SK-N-SH (cell line): ENCODE measurements around the gene VSTM1. TPM values are rescaled to one million over a fixed set of nuclear protein-coding genes. Genes with fewer than 3 reads are reported as not detected.

ENCODE experiments used
- CTCF ChIA-PET: fragments of 300-600, 350-600 bp; formaldehyde crosslinking; extraction: SDS; loops from one replicate; lab custom pipeline; 2021; lab: Yijun Ruan, JAX
- POLR2A ChIA-PET: fragments of 350-600 bp; sonication (Branson Sonifier 250); formaldehyde crosslinking; extraction: SDS; loops from one replicate; lab custom pipeline; 2020; ENCODE audit warnings: antibody characterized with exemption, inconsistent platforms; lab: Yijun Ruan, JAX
- DNase-seq: peaks from one replicate; pipeline ENCODE4 v3.0.0; 2012
- H2AFZ ChIP-seq: fragments of 200-600 bp; sonication (generic); 2 replicates; pipeline ENCODE4 v1.8.1; 2016; ENCODE audit warnings: antibody characterized with exemption, mild to moderate bottlenecking, low read depth
- H3F3A ChIP-seq: fragments of 200-600 bp; sonication (generic); replicated peaks from 2 replicates; pipeline ENCODE3; 2016; ENCODE audit warnings: antibody characterized with exemption, mild to moderate bottlenecking; ENCODE audit not compliant: insufficient read depth
- H3K27ac ChIP-seq, 2 experiments: fragments of 200-500 bp in 1 of 2; fragments of 200-600 bp in 1 of 2; sonication (Bioruptor generic) in 1 of 2; sonication (generic), shearing (Covaris generic) in 1 of 2; 2 replicates each; pipeline versions ENCODE4 v1.5.1 to v1.6.1; 2014 to 2016; ENCODE audit warnings: low read depth in 2 of 2, inconsistent platforms in 1 of 2, low read length in 1 of 2, mild to moderate bottlenecking in 1 of 2, mixed read lengths in 1 of 2
- H3K27me3 ChIP-seq: fragments of 200-600 bp; sonication (generic), shearing (Covaris generic); 2 replicates; pipeline ENCODE4 v1.6.1; 2016; ENCODE audit warnings: mixed run types; ENCODE audit not compliant: insufficient read depth
- H3K36me3 ChIP-seq, 2 experiments: fragments of 200-500 bp in 1 of 2; fragments of 200-600 bp in 1 of 2; sonication (Bioruptor generic) in 1 of 2; sonication (generic) in 1 of 2; replicated peaks in 1 of 2; 2 replicates each; pipeline versions ENCODE3 to v1.5.1; 2014 to 2016; ENCODE audit warnings: low read length in 1 of 2, mild to moderate bottlenecking in 1 of 2; ENCODE audit not compliant: insufficient read depth in 2 of 2, control insufficient read depth in 1 of 2
- H3K4me1 ChIP-seq, 2 experiments: fragments of 200-500 bp in 1 of 2; fragments of 200-600 bp in 1 of 2; sonication (Bioruptor generic) in 1 of 2; sonication (generic), shearing (Covaris generic) in 1 of 2; 2 replicates each; pipeline versions ENCODE4 v1.5.1 to v1.6.1; 2014 to 2016; ENCODE audit warnings: low read depth in 1 of 2, low read length in 1 of 2, mixed run types in 1 of 2; ENCODE audit not compliant: insufficient read depth in 2 of 2, control insufficient read depth in 1 of 2
- H3K4me2 ChIP-seq: fragments of 200-600 bp; sonication (generic), shearing (Covaris generic); 2 replicates; pipeline ENCODE4 v1.6.1; 2017; ENCODE audit warnings: mixed run types
- H3K4me3 ChIP-seq, 2 experiments: fragments of 200-500 bp in 1 of 2; fragments of 200-600 bp in 1 of 2; sonication (Bioruptor generic) in 1 of 2; sonication (generic), shearing (Covaris generic) in 1 of 2; 2 replicates each; pipeline versions ENCODE4 v1.5.1 to v1.8.1; 2014 to 2016; ENCODE audit warnings: low read depth in 2 of 2, inconsistent platforms in 1 of 2, low read length in 1 of 2, mild to moderate bottlenecking in 1 of 2, mixed read lengths in 1 of 2, moderate library complexity in 1 of 2
- H3K79me2 ChIP-seq: fragments of 200-600 bp; sonication (generic); 2 replicates; pipeline ENCODE4 v1.8.1; 2017; ENCODE audit warnings: mild to moderate bottlenecking; ENCODE audit not compliant: insufficient read depth
- H3K9ac ChIP-seq: fragments of 200-600 bp; sonication (generic); 2 replicates; pipeline ENCODE4 v1.6.1; 2017; ENCODE audit warnings: mixed run types
- H3K9me2 ChIP-seq: fragments of 200-600 bp; sonication (generic); 2 replicates; pipeline ENCODE4 v1.6.1; 2017; ENCODE audit warnings: mixed run types
- H3K9me3 ChIP-seq: fragments of 200-600 bp; sonication (generic); 2 replicates; pipeline ENCODE4 v1.6.1; 2017; ENCODE audit warnings: mixed run types, mild to moderate bottlenecking, moderate library complexity
- H4K20me1 ChIP-seq: fragments of 200-600 bp; sonication (generic); 2 replicates; pipeline ENCODE4 v1.6.1; 2017; ENCODE audit warnings: mild to moderate bottlenecking, mixed run types; ENCODE audit not compliant: insufficient read depth
- CHD2 ChIP-seq: fragments of 150-350 bp; IDR thresholded peaks from 2 replicates; pipeline ENCODE4 v1.6.1; 2018; ENCODE audit warnings: low read length; ENCODE audit not compliant: partially characterized antibody
- ELF1 ChIP-seq: IDR thresholded peaks from 2 replicates; pipeline ENCODE4 v1.4.0; 2012
- EZH2phosphoT487 ChIP-seq: fragments of 200-600 bp; sonication (generic); IDR thresholded peaks from 2 replicates; pipeline ENCODE4 v1.6.1; 2017; ENCODE audit warnings: low read depth, mixed run types, mild to moderate bottlenecking, antibody characterized with exemption, moderate library complexity, borderline replicate concordance
- FOXJ3 ChIP-seq: sonication (generic); formaldehyde crosslinking; IDR thresholded peaks from 2 replicates; pipeline ENCODE4 v1.5.1; 2020; ENCODE audit warnings: mild to moderate bottlenecking, missing genetic modification reagents
- JUND ChIP-seq: IDR thresholded peaks from 2 replicates; pipeline ENCODE4 v1.4.0; 2012
- MEF2A ChIP-seq: IDR thresholded peaks from 2 replicates; pipeline ENCODE4 v1.4.0; 2012; ENCODE audit warnings: low read depth, borderline replicate concordance
- NFIC ChIP-seq: IDR thresholded peaks from 2 replicates; pipeline ENCODE4 v1.4.0; 2012; ENCODE audit warnings: borderline replicate concordance
- NRF1 ChIP-seq: IDR thresholded peaks from 2 replicates; pipeline ENCODE4 v1.6.1; 2012; ENCODE audit warnings: low read depth, mild to moderate bottlenecking, low read length
- POLR2AphosphoS5 ChIP-seq: IDR thresholded peaks from 2 replicates; pipeline ENCODE4 v1.6.1; 2012; ENCODE audit warnings: low read depth, low read length
- RAD21 ChIP-seq: IDR thresholded peaks from 2 replicates; pipeline ENCODE4 v1.6.1; 2012; ENCODE audit warnings: mild to moderate bottlenecking, low read length
- RCOR1 ChIP-seq: fragments of 150-350 bp; IDR thresholded peaks from 2 replicates; pipeline ENCODE4 v1.6.1; 2017; ENCODE audit warnings: antibody characterized with exemption, low read length
- RFX5 ChIP-seq: IDR thresholded peaks from 2 replicates; pipeline ENCODE4 v1.6.1; 2012; ENCODE audit warnings: mild to moderate bottlenecking, improper control_type of control experiment, low read length
- RXRA ChIP-seq: IDR thresholded peaks from 2 replicates; pipeline ENCODE4 v1.4.0; 2012; ENCODE audit warnings: low read depth, mild to moderate bottlenecking, borderline replicate concordance
- SMC3 ChIP-seq: IDR thresholded peaks from 2 replicates; pipeline ENCODE4 v1.6.1; 2012; ENCODE audit warnings: low read depth, low read length, improper control_type of control experiment
- YY1 ChIP-seq: IDR thresholded peaks from 2 replicates; pipeline ENCODE4 v1.4.0; 2012; ENCODE audit warnings: low read depth, mild to moderate bottlenecking
- WGBS: methylation state at CpG from one replicate; pipeline ENCODE4 v1.1.6; 2017; ENCODE audit warnings: low lambda C conversion rate; 5-methylcytosine and 5-hydroxymethylcytosine counted together
- polyA plus RNA-seq, 3 experiments: library from polyadenylated mRNA; depleted of rRNA; stranded (reverse); fragments of >200 nt; gene quantifications; 2 replicates each; pipeline ENCODE4 v1.2.3, GENCODE V29; 2012
- TF ChIP-seq, protein P1 (sequence below): fragments of 200-600 bp; sonication (generic); IDR thresholded peaks from 2 replicates; pipeline ENCODE4 v1.6.1; 2017; ENCODE audit warnings: antibody characterized with exemption, mild to moderate bottlenecking, moderate library complexity
- TF ChIP-seq, protein P2 (sequence below): IDR thresholded peaks from 2 replicates; pipeline ENCODE4 v1.4.0; 2012; ENCODE audit warnings: low read depth, borderline replicate concordance
- TF ChIP-seq, protein P3 (sequence below): IDR thresholded peaks from 2 replicates; pipeline ENCODE4 v1.4.0; 2012; ENCODE audit warnings: low read depth
- TF ChIP-seq, protein P4 (sequence below): IDR thresholded peaks from 2 replicates; pipeline ENCODE4 v1.4.0; 2012; ENCODE audit warnings: low read depth, borderline replicate concordance

The VSTM1 gene
- polyA plus RNA-seq, 1 of the 3 experiments (the other 2 are of a cell fraction), result 0.10 TPM

DNA sequence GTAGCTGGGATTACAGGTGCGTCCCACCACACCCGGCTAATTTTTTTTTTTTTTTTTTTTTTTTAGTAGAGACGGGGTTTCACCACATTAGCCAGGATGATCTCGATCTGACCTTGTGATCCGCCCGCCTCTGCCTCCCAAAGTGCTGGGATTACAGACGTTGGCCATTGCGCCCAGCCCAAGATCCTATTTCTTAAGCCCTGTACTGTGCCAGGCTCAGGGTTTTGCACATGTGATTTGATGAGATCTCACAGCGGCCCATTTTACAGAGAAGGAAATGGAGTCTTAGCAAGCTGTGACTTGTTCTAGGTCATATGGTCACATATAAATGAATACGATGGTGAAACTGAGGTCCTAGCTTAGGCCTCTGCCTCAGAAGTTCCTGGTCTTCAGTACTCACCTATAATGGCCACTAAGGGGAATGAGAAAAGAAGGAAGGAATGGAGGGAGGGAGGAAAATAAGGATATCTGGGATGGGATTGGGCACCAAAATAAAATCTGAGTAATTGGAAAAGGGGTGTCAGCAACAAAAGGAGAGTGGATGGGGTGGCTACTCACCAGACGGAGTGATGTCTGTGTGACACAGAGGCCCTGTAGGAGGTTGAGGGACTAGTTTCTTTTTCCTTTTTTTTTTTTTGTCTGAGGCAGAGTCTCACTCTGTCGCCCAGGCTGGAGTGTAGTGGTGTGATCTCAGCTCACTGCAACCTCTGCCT lies 35.6 kb upstream of the VSTM1 start:
- 70% methylated on average over 12 of the region's 12 CpGs for WGBS
- H4K20me1 ChIP-seq, result no peaks in the 10 kb centered on the region

More for the DNA sequence above, 35.6 kb upstream of the VSTM1 start:
- Histone ChIP-seq H3K9me3 (no peaks in the 10 kb centered on the region), H3K36me3 (peaks cover 0 to 3% of the 10 kb centered on the region in 2 experiments), H3K4me2 (no peak overlapping the region), H3K4me1 (peaks cover 0 to 3% of the 10 kb centered on the region in 2 experiments; a peak in 1 of 4 replicates), H3K9ac (no peak overlapping the region), H3F3A (no peaks in the 10 kb centered on the region), H3K27ac (no peak overlapping the region), H3K27me3 (no peaks in the 10 kb centered on the region)
- no peak for DNase-seq
- POLR2A ChIA-PET, result no interaction called here
- no peak for TF ChIP-seq CHD2
- TF ChIP-seq, protein P1, sequence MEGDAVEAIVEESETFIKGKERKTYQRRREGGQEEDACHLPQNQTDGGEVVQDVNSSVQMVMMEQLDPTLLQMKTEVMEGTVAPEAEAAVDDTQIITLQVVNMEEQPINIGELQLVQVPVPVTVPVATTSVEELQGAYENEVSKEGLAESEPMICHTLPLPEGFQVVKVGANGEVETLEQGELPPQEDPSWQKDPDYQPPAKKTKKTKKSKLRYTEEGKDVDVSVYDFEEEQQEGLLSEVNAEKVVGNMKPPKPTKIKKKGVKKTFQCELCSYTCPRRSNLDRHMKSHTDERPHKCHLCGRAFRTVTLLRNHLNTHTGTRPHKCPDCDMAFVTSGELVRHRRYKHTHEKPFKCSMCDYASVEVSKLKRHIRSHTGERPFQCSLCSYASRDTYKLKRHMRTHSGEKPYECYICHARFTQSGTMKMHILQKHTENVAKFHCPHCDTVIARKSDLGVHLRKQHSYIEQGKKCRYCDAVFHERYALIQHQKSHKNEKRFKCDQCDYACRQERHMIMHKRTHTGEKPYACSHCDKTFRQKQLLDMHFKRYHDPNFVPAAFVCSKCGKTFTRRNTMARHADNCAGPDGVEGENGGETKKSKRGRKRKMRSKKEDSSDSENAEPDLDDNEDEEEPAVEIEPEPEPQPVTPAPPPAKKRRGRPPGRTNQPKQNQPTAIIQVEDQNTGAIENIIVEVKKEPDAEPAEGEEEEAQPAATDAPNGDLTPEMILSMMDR, result no peak
- no peak for TF ChIP-seq POLR2AphosphoS5
- TF ChIP-seq NFIC, result no peak
- no peak for TF ChIP-seq MEF2A
- TF ChIP-seq RAD21, result no peak
- TF ChIP-seq, protein P2, sequence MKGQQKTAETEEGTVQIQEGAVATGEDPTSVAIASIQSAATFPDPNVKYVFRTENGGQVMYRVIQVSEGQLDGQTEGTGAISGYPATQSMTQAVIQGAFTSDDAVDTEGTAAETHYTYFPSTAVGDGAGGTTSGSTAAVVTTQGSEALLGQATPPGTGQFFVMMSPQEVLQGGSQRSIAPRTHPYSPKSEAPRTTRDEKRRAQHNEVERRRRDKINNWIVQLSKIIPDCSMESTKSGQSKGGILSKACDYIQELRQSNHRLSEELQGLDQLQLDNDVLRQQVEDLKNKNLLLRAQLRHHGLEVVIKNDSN, result no peak
- TF ChIP-seq, protein P3, sequence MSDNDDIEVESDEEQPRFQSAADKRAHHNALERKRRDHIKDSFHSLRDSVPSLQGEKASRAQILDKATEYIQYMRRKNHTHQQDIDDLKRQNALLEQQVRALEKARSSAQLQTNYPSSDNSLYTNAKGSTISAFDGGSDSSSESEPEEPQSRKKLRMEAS, result no peak
- no peak for TF ChIP-seq FOXJ3 (CRISPR knock-in tag)
- no peak for TF ChIP-seq SMC3
- no peak for TF ChIP-seq RXRA
- no peak for TF ChIP-seq ELF1
- TF ChIP-seq JUND, result no peak
- TF ChIP-seq EZH2phosphoT487, result no peak
- no peak for TF ChIP-seq RCOR1
- TF ChIP-seq YY1, result no peak
- TF ChIP-seq, protein P4, sequence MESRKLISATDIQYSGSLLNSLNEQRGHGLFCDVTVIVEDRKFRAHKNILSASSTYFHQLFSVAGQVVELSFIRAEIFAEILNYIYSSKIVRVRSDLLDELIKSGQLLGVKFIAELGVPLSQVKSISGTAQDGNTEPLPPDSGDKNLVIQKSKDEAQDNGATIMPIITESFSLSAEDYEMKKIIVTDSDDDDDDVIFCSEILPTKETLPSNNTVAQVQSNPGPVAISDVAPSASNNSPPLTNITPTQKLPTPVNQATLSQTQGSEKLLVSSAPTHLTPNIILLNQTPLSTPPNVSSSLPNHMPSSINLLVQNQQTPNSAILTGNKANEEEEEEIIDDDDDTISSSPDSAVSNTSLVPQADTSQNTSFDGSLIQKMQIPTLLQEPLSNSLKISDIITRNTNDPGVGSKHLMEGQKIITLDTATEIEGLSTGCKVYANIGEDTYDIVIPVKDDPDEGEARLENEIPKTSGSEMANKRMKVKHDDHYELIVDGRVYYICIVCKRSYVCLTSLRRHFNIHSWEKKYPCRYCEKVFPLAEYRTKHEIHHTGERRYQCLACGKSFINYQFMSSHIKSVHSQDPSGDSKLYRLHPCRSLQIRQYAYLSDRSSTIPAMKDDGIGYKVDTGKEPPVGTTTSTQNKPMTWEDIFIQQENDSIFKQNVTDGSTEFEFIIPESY, result no peak
- TF ChIP-seq RFX5, result no peak
- TF ChIP-seq NRF1, result no peak
- TF ChIP-seq, all 33 proteins: peak for 0
- no peak overlapping the region for H3K4me3 ChIP-seq
- CTCF ChIA-PET, result no interaction called here
- no peak overlapping the region for H2AFZ ChIP-seq
- H3K79me2 ChIP-seq, result peaks cover 16% of the 10 kb centered on the region
- H3K9me2 ChIP-seq, result no peaks in the 10 kb centered on the region
